Activated CD8-positive, alpha-beta T cell treated with anti-CD3 and anti-CD28 coated beads for 36 hours (primary cell): Measurements from ENCODE around the gene ANP32B. TPM values are rescaled to one million over a fixed set of nuclear protein-coding genes. Genes with fewer than 3 reads are reported as not detected.
A peak's percentile ranks its signal among the peaks of the same experiment; 100 is the strongest.

Source experiments
- ATAC-seq: fragments of 200-7000 bp; cut with Tn5 transposase; one replicate; pipeline ENCODE4 v1.10.0; 2021; ENCODE audit warnings: mild to moderate bottlenecking, moderate library complexity
- CTCF ChIA-PET: fragments of 350-600 bp; sonication (Branson Sonifier 250); formaldehyde crosslinking; loops from one replicate; lab custom pipeline; 2021; ENCODE audit warnings: antibody characterized with exemption; lab: Charles Lee
- POLR2A ChIA-PET: fragments of 350-600 bp; sonication (Branson Sonifier 250); formaldehyde crosslinking; loops from one replicate; lab custom pipeline; 2021; ENCODE audit warnings: antibody characterized with exemption; lab: Charles Lee
- DNase-seq: peaks from one replicate; pipeline ENCODE4 v3.0.0-alpha.2; 2020
- H3K27ac Mint-ChIP-seq: one replicate; pipeline ENCODE4 v1.8.0; 2021; ENCODE audit warnings: mild to moderate bottlenecking, mixed read lengths
- H3K27me3 Mint-ChIP-seq: one replicate; pipeline ENCODE4 v1.8.0; 2021; ENCODE audit warnings: mixed read lengths
- H3K36me3 Mint-ChIP-seq: one replicate; pipeline ENCODE4 v1.8.0; 2021; ENCODE audit warnings: low read depth, mixed read lengths
- H3K4me1 Mint-ChIP-seq: one replicate; pipeline ENCODE4 v1.8.0; 2021; ENCODE audit warnings: low read depth, mixed read lengths
- H3K4me3 Mint-ChIP-seq: one replicate; pipeline ENCODE4 v1.8.0; 2021; ENCODE audit warnings: mild to moderate bottlenecking, moderate library complexity, mixed read lengths
- H3K9me3 Mint-ChIP-seq: one replicate; pipeline ENCODE4 v1.8.0; 2021; ENCODE audit warnings: mixed read lengths
- CTCF ChIP-seq: fragments of 200-600 bp; IDR thresholded peaks from one replicate; pipeline ENCODE4 v1.8.0; 2022; ENCODE audit warnings: antibody characterized with exemption, mild to moderate bottlenecking
- intact Hi-C: fragments of 100-400 bp; cut with micrococcal nuclease; formaldehyde crosslinking; loops from one replicate; pipeline ENCODE4 v1.10.0; 2022
- total RNA-seq, 2 experiments: library from RNA; stranded (reverse); gene quantifications; one replicate each; pipeline ENCODE4 v1.2.3, GENCODE V29; 2021

ANP32B gene
- total RNA-seq, 2 experiments from 2014 or later: 374 to 389 TPM

- Mint-ChIP-seq H3K4me3 (peak within 1 kb of the TSS; percentile 46), H3K27ac (peak within 1 kb of the TSS; percentile 83), H3K27me3 (no peaks in the 10 kb centered on the region), H3K36me3 (no peaks in the 10 kb centered on the region), H3K4me1 (peaks cover 34% of the 10 kb centered on the region), H3K9me3 (no peaks in the 10 kb centered on the region)
- TF ChIP-seq CTCF: no peak
- intact Hi-C loops: no loop called here
- DNase-seq (peak; percentile 53), ATAC-seq (peak; percentile 81)
- ChIA-PET POLR2A (interaction anchor here (1.0 to 7.6 kb wide), 3 partner anchors 14 to 44 kb away, joined by 3 to 40 read pairs (median 4); partner anchors contain the start of gene ANP32B), CTCF (interaction anchor here (1.4 to 4.9 kb wide), 3 partner anchors 15 to 97 kb away, joined by 3 to 23 read pairs (median 14); partner anchors contain the start of gene TRMO)
Observed at GRCh38 chr9:97938081-97938644, 45.0 kb upstream of the ANP32B start, which contains the start of gene HEMGN. Gene HEMGN, minus strand, starts transcription at chr9:97938172. Its CDS starts 36 bp downstream, at chr9:97938136.

DNA sequence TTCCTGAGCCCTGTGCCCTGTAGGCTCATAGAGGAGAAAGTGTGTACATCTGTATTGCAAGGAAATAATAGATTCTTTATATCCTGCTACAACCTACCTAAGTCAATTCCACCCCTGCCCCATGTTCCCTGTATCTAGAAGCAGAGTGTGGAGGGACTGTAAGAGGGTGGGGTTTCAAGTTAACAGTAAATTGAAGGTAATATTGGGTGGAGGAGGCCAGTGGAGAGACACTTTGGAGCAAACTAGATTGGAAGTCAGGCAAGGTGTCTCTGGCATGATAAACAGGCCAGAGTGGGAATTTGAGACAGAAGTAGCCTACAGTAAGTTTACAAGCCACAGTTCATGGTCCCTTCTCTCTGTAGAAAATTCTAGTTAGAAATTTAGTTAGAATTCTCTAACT, 42.9 kb upstream of the ANP32B start:
- H3K27ac Mint-ChIP-seq: no peak overlapping the region
- H3K4me1 Mint-ChIP-seq: peaks cover 26% of the 10 kb centered on the region
- ATAC-seq (no peak), DNase-seq (no peak)
- H3K27me3 Mint-ChIP-seq: no peaks in the 10 kb centered on the region
- TF ChIP-seq CTCF: no peak
- CTCF ChIA-PET: interaction anchor here (1.1 to 2.1 kb wide), 3 partner anchors 16 to 95 kb away, joined by 4 to 12 read pairs (median 4); no protein-coding TSS in a partner anchor
- no peaks in the 10 kb centered on the region for H3K36me3 Mint-ChIP-seq
- no peaks in the 10 kb centered on the region for H3K9me3 Mint-ChIP-seq
- H3K4me3 Mint-ChIP-seq: no peak overlapping the region
- intact Hi-C loops: no loop called here
- POLR2A ChIA-PET: interaction anchor here (7.6 kb wide), 1 partner anchor 42 kb away, joined by 40 read pairs; the partner anchor contains the start of gene ANP32B

DNA sequence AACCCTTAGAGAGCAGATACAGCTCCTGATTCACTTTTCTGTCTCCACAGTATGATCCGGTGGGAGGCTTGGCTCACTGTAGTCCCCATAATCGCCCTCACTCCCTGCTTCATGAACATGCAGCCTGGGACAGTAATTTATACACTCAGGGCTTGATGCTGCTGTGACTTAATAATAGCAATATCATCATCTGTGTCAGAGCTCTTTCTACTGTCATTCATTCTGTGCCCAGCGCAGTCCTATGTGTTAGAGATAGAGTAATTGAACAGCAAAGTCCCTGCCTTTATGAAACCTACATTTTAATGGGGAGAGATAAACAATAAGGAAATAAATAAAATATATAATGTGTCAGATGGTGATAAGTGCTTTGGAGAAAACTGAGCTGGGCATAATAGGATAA, 42.4 kb upstream of the ANP32B start:
- ATAC-seq (no peak), DNase-seq (no peak)
- ChIA-PET POLR2A (interaction anchor here (7.6 kb wide), 1 partner anchor 41 kb away, joined by 40 read pairs; the partner anchor contains the start of gene ANP32B), CTCF (interaction anchor here (1.1 to 2.1 kb wide), 3 partner anchors 17 to 94 kb away, joined by 4 to 12 read pairs (median 4); no protein-coding TSS in a partner anchor)
- Mint-ChIP-seq H3K36me3 (no peaks in the 10 kb centered on the region), H3K4me3 (no peak overlapping the region), H3K27ac (no peak overlapping the region), H3K27me3 (no peaks in the 10 kb centered on the region), H3K4me1 (peaks cover 22% of the 10 kb centered on the region), H3K9me3 (no peaks in the 10 kb centered on the region)
- no peak for TF ChIP-seq CTCF
- intact Hi-C loops: no loop called here

GRCh38 chr9:97941323-97941722, 41.8 kb upstream of the ANP32B start:
- H3K27ac Mint-ChIP-seq: no peak overlapping the region
- H3K4me3 Mint-ChIP-seq: no peak overlapping the region
- ChIA-PET POLR2A (interaction anchor here (7.6 kb wide), 1 partner anchor 41 kb away, joined by 40 read pairs; the partner anchor contains the start of gene ANP32B), CTCF (interaction anchor here (0.9 to 3.3 kb wide), 6 partner anchors 12 to 93 kb away, joined by 3 to 20 read pairs (median 5); partner anchors contain the start of gene TRMO)
- H3K9me3 Mint-ChIP-seq: no peaks in the 10 kb centered on the region
- no peak for TF ChIP-seq CTCF
- intact Hi-C loops: no loop called here
- no peaks in the 10 kb centered on the region for H3K36me3 Mint-ChIP-seq
- DNase-seq (no peak), ATAC-seq (no peak)
- no peaks in the 10 kb centered on the region for H3K27me3 Mint-ChIP-seq
- H3K4me1 Mint-ChIP-seq: peaks cover 17% of the 10 kb centered on the region
